HepG2 (cell line): ENCODE data around the gene PXT1. TPM values are rescaled to one million over a fixed set of nuclear protein-coding genes. Genes with fewer than 3 reads are reported as not detected.

ENCODE experiments used
- ATM ChIP-seq: fragments of 450-650 bp; IDR thresholded peaks from 2 replicates; pipeline ENCODE4 v1.7.1; 2017; ENCODE audit warnings: mild to moderate bottlenecking, borderline replicate concordance
- FOSL1 ChIP-seq: sonication (generic); formaldehyde crosslinking; IDR thresholded peaks from 2 replicates; pipeline ENCODE4 v1.9.0; 2021; ENCODE audit warnings: missing genetic modification reagents, borderline replicate concordance
- HMG20A ChIP-seq: IDR thresholded peaks from 2 replicates; pipeline ENCODE4 v1.6.1; 2016; ENCODE audit warnings: borderline replicate concordance
- KDM1A ChIP-seq: IDR thresholded peaks from 2 replicates; pipeline ENCODE4 v1.6.1; 2016; ENCODE audit warnings: missing compliant biosample characterization
- NCOA2 ChIP-seq: sonication (generic); formaldehyde crosslinking; IDR thresholded peaks from 2 replicates; pipeline ENCODE4 v1.8.0; 2022; ENCODE audit warnings: inconsistent platforms
- NRL ChIP-seq: sonication (generic); formaldehyde crosslinking; IDR thresholded peaks from 2 replicates; pipeline ENCODE4 v1.5.0; 2020; ENCODE audit warnings: missing genetic modification reagents, mild to moderate bottlenecking, moderate library complexity, borderline replicate concordance
- SOX13 ChIP-seq, 3 experiments: fragments of 450-650 bp in 1 of 3; sonication (generic) in 1 of 3; formaldehyde crosslinking in 1 of 3; IDR thresholded peaks in 2 of 3; conservative IDR thresholded peaks in 1 of 3; 2 replicates each; pipeline versions ENCODE4 v1.5.0 to v1.6.1; 2016 to 2020; ENCODE audit warnings: antibody characterized with exemption in 1 of 3, mild to moderate bottlenecking in 1 of 3, missing compliant biosample characterization in 1 of 3, missing genetic modification reagents in 1 of 3, moderate library complexity in 1 of 3
- ZKSCAN1 ChIP-seq: fragments of 150-350 bp; IDR thresholded peaks from 2 replicates; pipeline ENCODE4 v1.6.1; 2014; ENCODE audit warnings: low read length
- ZNF383 ChIP-seq: sonication (generic); formaldehyde crosslinking; IDR thresholded peaks from 2 replicates; pipeline ENCODE4 v1.4.0; 2020; ENCODE audit warnings: missing genetic modification reagents, mild to moderate bottlenecking, borderline replicate concordance
- ZNF484 ChIP-seq: sonication (generic); formaldehyde crosslinking; IDR thresholded peaks from 2 replicates; pipeline ENCODE4 v1.5.1; 2020; ENCODE audit warnings: mild to moderate bottlenecking, low read depth, missing genetic modification reagents, borderline replicate concordance
- ZNF577 ChIP-seq: sonication (generic); formaldehyde crosslinking; IDR thresholded peaks from 2 replicates; pipeline ENCODE4 v1.4.0; 2020; ENCODE audit warnings: mild to moderate bottlenecking, low read depth, missing genetic modification reagents, borderline replicate concordance
- ZNF646 ChIP-seq: sonication (generic); formaldehyde crosslinking; IDR thresholded peaks from 2 replicates; pipeline ENCODE4 v1.9.0; 2021; ENCODE audit warnings: mild to moderate bottlenecking, missing genetic modification reagents
- ZNF687 ChIP-seq: sonication (generic); formaldehyde crosslinking; IDR thresholded peaks from 2 replicates; pipeline ENCODE4 v1.5.1; 2020; ENCODE audit warnings: mild to moderate bottlenecking, missing genetic modification reagents, moderate library complexity
- ZNF709 ChIP-seq: sonication (generic); formaldehyde crosslinking; IDR thresholded peaks from 2 replicates; pipeline ENCODE4 v1.5.0; 2020; ENCODE audit warnings: mild to moderate bottlenecking, missing genetic modification reagents
- ZNF761 ChIP-seq: sonication (generic); formaldehyde crosslinking; conservative IDR thresholded peaks from 2 replicates; pipeline ENCODE4 v1.4.0; 2020; ENCODE audit warnings: mild to moderate bottlenecking, missing genetic modification reagents
- polyA plus RNA-seq, 8 experiments: library from polyadenylated mRNA; depleted of rRNA in 3 of 8; stranded (reverse) in 7 of 8; unstranded in 1 of 8; fragments of >200 nt; fragmentation: Illumina TruSeq in 4 of 8; extraction: Trizol in 4 of 8; gene quantifications; 2 replicates each; pipeline versions ENCODE4 v1.2.1 to v1.2.3, GENCODE V29; 2011 to 2016; ENCODE audit warnings: low read depth in 4 of 8, missing spikeins in 1 of 8, mixed read lengths in 1 of 8; ENCODE audit not compliant: insufficient read depth in 1 of 8
- total RNA-seq, 5 experiments: library from RNA; depleted of rRNA; stranded (reverse); fragments of >200 nt; fragmentation: Illumina TruSeq; extraction: Trizol; gene quantifications; 2 replicates each; pipeline ENCODE4 v1.2.3, GENCODE V29; 2016; ENCODE audit warnings: low read depth in 1 of 5
- TF ChIP-seq, protein P1 (sequence below): sonication (generic); formaldehyde crosslinking; IDR thresholded peaks from 2 replicates; pipeline ENCODE4 v1.4.0; 2020; ENCODE audit warnings: missing genetic modification reagents

PXT1 gene
- total and polyA plus RNA-seq, 2 of the 13 experiments (the other 11 are each of a cell fraction or from before 2014, with no cell fraction given) = 0.04 TPM; not detected in 1

DNA sequence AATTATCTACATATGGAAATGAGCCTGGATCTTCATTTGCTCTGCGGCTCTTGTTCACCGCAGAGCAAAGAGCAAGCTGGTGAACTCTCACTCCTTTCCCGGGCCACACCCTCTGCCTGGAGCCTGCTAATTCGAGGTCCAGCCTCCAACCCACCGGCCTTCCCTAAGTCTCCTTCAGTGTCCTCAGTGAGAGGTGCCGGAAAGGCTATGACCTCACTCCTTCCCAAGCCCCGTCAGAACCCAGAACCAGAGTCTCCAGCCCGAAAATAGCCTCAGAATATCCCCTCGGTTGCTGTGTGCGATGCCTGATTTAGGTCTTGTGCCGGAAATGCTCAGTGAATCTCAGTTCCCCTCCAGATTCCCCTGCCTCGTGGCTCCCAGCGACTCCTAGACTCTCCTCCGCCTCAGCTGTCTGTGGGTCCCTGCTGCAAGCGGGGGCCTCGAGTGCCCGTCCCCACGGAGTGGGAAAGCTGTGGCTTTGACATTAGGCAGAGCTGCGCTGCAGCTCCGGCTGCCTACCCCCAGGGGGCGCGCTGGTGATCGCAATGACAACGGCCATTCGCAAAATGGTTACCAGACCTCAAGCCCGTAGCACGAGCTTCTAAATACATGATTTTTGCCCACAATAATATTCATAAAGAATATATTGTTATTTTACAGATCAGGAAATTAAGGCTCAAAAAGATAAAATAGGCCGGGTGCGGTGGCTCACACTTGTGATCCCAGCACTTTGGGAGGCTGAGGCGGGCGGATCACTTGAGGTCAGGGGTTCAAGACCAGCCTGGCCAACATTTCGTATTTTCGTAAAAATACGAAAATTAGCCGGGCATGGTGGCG lies 101.8 kb downstream of the PXT1 start (continued):
- TF ChIP-seq ZNF646 (CRISPR knock-in tag) (no peak), FOSL1 (CRISPR knock-in tag) (no peak), ZNF709 (CRISPR knock-in tag) (peak; percentile 65; the same call in 1 of the 2 replicates), ZKSCAN1 (no peak), HMG20A (CRISPR knock-in tag) (no peak), ZNF383 (CRISPR knock-in tag) (no peak), NRL (CRISPR knock-in tag) (peak; percentile 56; the same call in 1 of the 2 replicates), SOX13 (IDR thresholded peaks at IDR 0.05) (no peak), SOX13 (CRISPR knock-in tag; conservative IDR thresholded peaks at IDR 0.05 in 1 of 2, IDR thresholded peaks at IDR 0.05 in 1 of 2) (no peak), ZNF577 (CRISPR knock-in tag) (no peak), ATM (no peak), ZNF484 (no peak), KDM1A (no peak), NCOA2 (no peak), ZNF761 (CRISPR knock-in tag) (0 out of 2 replicates have a peak, but pooled peaks have one; percentile 57), ZNF687 (CRISPR knock-in tag) (peak; percentile 87)
- TF ChIP-seq, protein P1, sequence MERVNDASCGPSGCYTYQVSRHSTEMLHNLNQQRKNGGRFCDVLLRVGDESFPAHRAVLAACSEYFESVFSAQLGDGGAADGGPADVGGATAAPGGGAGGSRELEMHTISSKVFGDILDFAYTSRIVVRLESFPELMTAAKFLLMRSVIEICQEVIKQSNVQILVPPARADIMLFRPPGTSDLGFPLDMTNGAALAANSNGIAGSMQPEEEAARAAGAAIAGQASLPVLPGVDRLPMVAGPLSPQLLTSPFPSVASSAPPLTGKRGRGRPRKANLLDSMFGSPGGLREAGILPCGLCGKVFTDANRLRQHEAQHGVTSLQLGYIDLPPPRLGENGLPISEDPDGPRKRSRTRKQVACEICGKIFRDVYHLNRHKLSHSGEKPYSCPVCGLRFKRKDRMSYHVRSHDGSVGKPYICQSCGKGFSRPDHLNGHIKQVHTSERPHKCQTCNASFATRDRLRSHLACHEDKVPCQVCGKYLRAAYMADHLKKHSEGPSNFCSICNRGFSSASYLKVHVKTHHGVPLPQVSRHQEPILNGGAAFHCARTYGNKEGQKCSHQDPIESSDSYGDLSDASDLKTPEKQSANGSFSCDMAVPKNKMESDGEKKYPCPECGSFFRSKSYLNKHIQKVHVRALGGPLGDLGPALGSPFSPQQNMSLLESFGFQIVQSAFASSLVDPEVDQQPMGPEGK = no peak
